Mesenchymal stem cell (in vitro differentiated cells and primary cell): ENCODE results near the gene C10orf105.

Source experiments
- DNase-seq: peaks from one replicate; pipeline ENCODE4 v3.0.0-alpha.2; 2013
- H2AFZ ChIP-seq: one replicate; pipeline ENCODE4 v1.6.1; 2013; ENCODE audit warnings: low read depth, mild to moderate bottlenecking, control low read depth, inconsistent platforms, low read length, moderate library complexity
- H2AK5ac ChIP-seq: 2 replicates; pipeline ENCODE4 v1.6.1; 2013; ENCODE audit warnings: low read length, moderate library complexity, mild to moderate bottlenecking, inconsistent platforms; ENCODE audit not compliant: severe bottlenecking
- H2BK120ac ChIP-seq: one replicate; pipeline ENCODE4 v1.6.1; 2013; ENCODE audit warnings: low read depth, mild to moderate bottlenecking, inconsistent platforms, low read length, moderate library complexity
- H2BK12ac ChIP-seq, 2 experiments: one replicate each; pipeline ENCODE4 v1.6.1; 2013; ENCODE audit warnings: inconsistent platforms in 2 of 2, low read length in 2 of 2, mild to moderate bottlenecking in 2 of 2, moderate library complexity in 2 of 2, control low read depth in 1 of 2
- H2BK15ac ChIP-seq: one replicate; pipeline ENCODE4 v1.6.1; 2013; ENCODE audit warnings: mild to moderate bottlenecking, low read depth, inconsistent platforms; ENCODE audit not compliant: poor library complexity, severe bottlenecking
- H2BK5ac ChIP-seq: 2 replicates; pipeline ENCODE4 v1.6.1; 2013; ENCODE audit warnings: low read depth, mild to moderate bottlenecking, low read length, control low read depth, inconsistent platforms; ENCODE audit not compliant: poor library complexity, severe bottlenecking
- H3K14ac ChIP-seq, 2 experiments: one replicate each; pipeline ENCODE4 v1.6.1; 2013; ENCODE audit warnings: inconsistent platforms in 2 of 2, low read length in 2 of 2, control low read depth in 1 of 2, mild to moderate bottlenecking in 1 of 2, moderate library complexity in 1 of 2
- H3K18ac ChIP-seq, 2 experiments: one replicate each; pipeline ENCODE4 v1.6.1; 2013; ENCODE audit warnings: inconsistent platforms in 2 of 2, low read length in 2 of 2, control low read depth in 1 of 2, low read depth in 1 of 2, mild to moderate bottlenecking in 1 of 2
- H3K23ac ChIP-seq, 2 experiments: one replicate each; pipeline ENCODE4 v1.6.1; 2013; ENCODE audit warnings: inconsistent platforms in 2 of 2, low read length in 2 of 2, mild to moderate bottlenecking in 2 of 2, moderate library complexity in 2 of 2, control low read depth in 1 of 2
- H3K27ac ChIP-seq: 2 replicates; pipeline ENCODE4 v1.5.1; 2013; ENCODE audit warnings: mild to moderate bottlenecking, moderate library complexity, low read length, control low read depth, inconsistent platforms; ENCODE audit not compliant: poor library complexity, severe bottlenecking
- H3K27me3 ChIP-seq, 2 experiments: 2 replicates each; pipeline versions ENCODE4 v1.6.1 to v1.7.0; 2013; ENCODE audit warnings: low read length in 2 of 2, mild to moderate bottlenecking in 2 of 2, moderate library complexity in 2 of 2, control low read depth in 1 of 2, inconsistent platforms in 1 of 2; ENCODE audit not compliant: control insufficient read depth in 1 of 2, insufficient read depth in 1 of 2
- H3K36me3 ChIP-seq, 2 experiments: 2 replicates each; pipeline versions ENCODE4 v1.6.1 to v1.7.0; 2013; ENCODE audit warnings: low read length in 2 of 2, control low read depth in 1 of 2, inconsistent platforms in 1 of 2, low read depth in 1 of 2, mild to moderate bottlenecking in 1 of 2; ENCODE audit not compliant: insufficient read depth in 2 of 2, control insufficient read depth in 1 of 2
- H3K4ac ChIP-seq, 2 experiments: one replicate each; pipeline ENCODE4 v1.6.1; 2013; ENCODE audit warnings: inconsistent platforms in 2 of 2, low read length in 2 of 2, mild to moderate bottlenecking in 2 of 2, moderate library complexity in 2 of 2, control low read depth in 1 of 2, low read depth in 1 of 2
- H3K4me1 ChIP-seq: 2 replicates; pipeline ENCODE4 v1.6.1; 2013; ENCODE audit warnings: low read depth, low read length, control low read depth; ENCODE audit not compliant: control insufficient read depth, insufficient read depth
- H3K4me2 ChIP-seq: 2 replicates; pipeline ENCODE4 v1.6.1; 2013; ENCODE audit warnings: low read length, mild to moderate bottlenecking, inconsistent platforms; ENCODE audit not compliant: poor library complexity, severe bottlenecking
- H3K4me3 ChIP-seq, 2 experiments: 2 replicates each; pipeline versions ENCODE4 v1.5.1 to v1.7.0; 2013; ENCODE audit warnings: low read length in 2 of 2, mild to moderate bottlenecking in 2 of 2, control low read depth in 1 of 2, low read depth in 1 of 2; ENCODE audit not compliant: insufficient read depth in 1 of 2
- H3K79me1 ChIP-seq: replicated peaks from 2 replicates; pipeline ENCODE4 v1.6.1; 2013; ENCODE audit warnings: mild to moderate bottlenecking, control low read depth, low read length, inconsistent platforms; ENCODE audit not compliant: poor library complexity, severe bottlenecking
- H3K9ac ChIP-seq: 2 replicates; pipeline ENCODE4 v1.7.0; 2013; ENCODE audit warnings: mild to moderate bottlenecking, low read length, moderate library complexity
- H3K9me3 ChIP-seq: 2 replicates; pipeline ENCODE4 v1.7.0; 2013; ENCODE audit warnings: mild to moderate bottlenecking, low read length; ENCODE audit not compliant: control insufficient read depth
- H4K8ac ChIP-seq: one replicate; pipeline ENCODE4 v1.6.1; 2013; ENCODE audit warnings: inconsistent platforms, mild to moderate bottlenecking, low read length, moderate library complexity
- H4K91ac ChIP-seq: one replicate; pipeline ENCODE4 v1.6.1; 2013; ENCODE audit warnings: mild to moderate bottlenecking, low read length, inconsistent platforms
- WGBS: methylation state at CpG from one replicate; pipeline ENCODE4 v1.1.7; 2013; ENCODE audit warnings: mixed read lengths; 5-methylcytosine and 5-hydroxymethylcytosine counted together

The C10orf105 gene

DNA sequence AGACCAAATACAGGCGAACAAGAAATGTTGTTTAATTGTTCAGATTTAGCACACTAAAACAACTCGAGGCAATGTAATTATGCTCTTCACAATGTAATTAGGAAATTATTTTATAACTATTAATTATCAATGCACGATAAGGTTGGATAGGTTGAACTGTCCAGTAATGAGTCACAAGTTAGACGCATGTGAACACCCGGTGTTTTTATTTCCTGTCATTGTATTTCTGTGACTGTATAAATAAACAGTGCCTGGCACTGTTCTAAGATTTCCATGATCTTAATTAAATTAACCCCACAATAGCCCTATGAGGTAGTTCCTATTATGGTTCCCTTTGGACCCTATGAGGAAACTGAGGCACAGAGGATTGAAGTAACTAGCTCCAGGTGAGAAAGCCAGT, 26.2 kb downstream of the C10orf105 start:
- H3K23ac ChIP-seq: no peak overlapping the region
- no peak for DNase-seq
- H3K9me3 ChIP-seq: no peaks in the 10 kb centered on the region
- peaks cover 16% of the 10 kb centered on the region for H3K4me1 ChIP-seq
- H4K8ac ChIP-seq: no peak overlapping the region
- H2BK120ac ChIP-seq: no peak overlapping the region
- no peak overlapping the region for H2BK5ac ChIP-seq
- no peak overlapping the region for H4K91ac ChIP-seq
- H3K27ac ChIP-seq: no peak overlapping the region
- no peak overlapping the region for H2AFZ ChIP-seq
- peaks cover 10 to 23% of the 10 kb centered on the region in 2 experiments for H3K27me3 ChIP-seq
- no peak overlapping the region for H3K4me2 ChIP-seq
- H3K14ac ChIP-seq: no peak overlapping the region
- H2BK15ac ChIP-seq: no peak overlapping the region
- H3K9ac ChIP-seq: no peak overlapping the region
- H3K4me3 ChIP-seq: no peak overlapping the region
- H3K36me3 ChIP-seq: no peaks in the 10 kb centered on the region
- H2BK12ac ChIP-seq: no peak overlapping the region
- no peak overlapping the region for H3K4ac ChIP-seq
- no CpG with 5 or more reads among the region's 5 CpGs for WGBS
- H3K79me1 ChIP-seq: no peaks in the 10 kb centered on the region
- no peak overlapping the region for H2AK5ac ChIP-seq
- no peak overlapping the region for H3K18ac ChIP-seq

DNA sequence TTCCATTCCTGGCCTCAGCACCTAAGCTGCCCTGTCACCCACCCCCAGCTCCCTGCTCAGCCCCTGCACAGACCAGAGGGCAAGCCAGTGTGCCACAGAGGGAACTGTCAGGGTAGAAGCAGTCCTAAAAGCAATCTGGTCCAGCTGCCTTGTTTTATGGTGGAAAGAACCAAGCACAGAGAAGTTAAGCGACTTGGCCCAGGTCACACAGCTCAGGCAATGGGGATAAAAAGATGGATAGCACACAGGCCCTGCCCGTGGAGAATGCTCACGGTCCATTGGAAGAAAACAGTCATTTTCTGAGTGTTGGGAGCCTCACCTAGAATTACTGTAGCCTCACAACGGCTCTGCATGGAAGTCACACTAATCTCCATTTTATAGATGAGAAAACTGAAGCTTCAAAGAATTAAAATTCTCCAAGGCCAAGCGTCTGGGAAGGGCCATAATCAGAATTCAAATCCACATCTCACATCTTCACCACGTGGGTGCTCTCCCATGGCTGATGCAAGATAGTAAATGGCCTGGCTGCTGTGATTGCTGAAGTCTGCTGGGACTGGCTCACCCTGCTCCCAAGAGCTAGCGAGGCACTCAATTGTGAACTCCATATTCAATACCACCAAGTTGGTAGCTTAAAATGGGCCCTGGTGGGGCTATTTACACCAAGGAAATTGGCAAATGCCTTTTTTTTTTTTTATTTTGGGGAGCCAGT, 26.8 kb downstream of the C10orf105 start:
- Histone ChIP-seq H3K27ac (no peak overlapping the region), H3K27me3 (peaks cover 7 to 23% of the 10 kb centered on the region in 2 experiments), H3K36me3 (no peaks in the 10 kb centered on the region), H2AFZ (no peak overlapping the region), H2BK15ac (no peak overlapping the region), H3K23ac (peak overlapping the region in 1 of 2 experiments; percentile 25), H2BK120ac (no peak overlapping the region), H3K9ac (no peak overlapping the region), H4K8ac (no peak overlapping the region), H3K4me2 (no peak overlapping the region), H3K4me1 (peaks cover 16% of the 10 kb centered on the region), H3K9me3 (no peaks in the 10 kb centered on the region), H4K91ac (no peak overlapping the region), H3K18ac (no peak overlapping the region), H3K14ac (no peak overlapping the region), H3K79me1 (no peaks in the 10 kb centered on the region), H2BK5ac (no peak overlapping the region), H3K4ac (no peak overlapping the region), H2AK5ac (no peak overlapping the region), H2BK12ac (no peak overlapping the region), H3K4me3 (no peak overlapping the region)
- 69% methylated on average over 7 of the region's 7 CpGs for WGBS
- no peak for DNase-seq

DNA sequence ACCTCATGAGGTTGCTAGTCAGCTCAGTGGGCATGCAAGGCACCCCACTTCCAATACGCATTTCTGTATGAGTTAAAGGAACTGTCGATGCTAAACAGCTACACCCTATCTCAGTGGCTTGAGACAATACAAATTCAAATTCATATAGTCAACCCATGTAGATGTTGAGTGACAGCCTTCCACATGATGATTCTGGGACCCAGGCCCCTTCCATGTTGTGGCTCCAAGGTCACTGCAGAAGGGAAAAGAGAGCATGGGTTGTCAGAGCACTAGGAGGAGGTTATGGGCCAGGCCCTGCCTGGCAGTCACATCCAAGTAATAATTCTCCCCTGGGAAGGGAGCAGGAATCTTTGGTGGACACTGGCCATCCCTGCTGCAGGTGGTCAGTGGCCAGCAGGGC, 28.2 kb downstream of the C10orf105 start:
- no peak for DNase-seq
- Histone ChIP-seq H4K8ac (no peak overlapping the region), H3K27me3 (peaks cover 15 to 28% of the 10 kb centered on the region in 2 experiments), H3K14ac (no peak overlapping the region), H3K9me3 (no peaks in the 10 kb centered on the region), H3K4me2 (no peak overlapping the region), H2BK15ac (no peak overlapping the region), H3K23ac (no peak overlapping the region), H2BK5ac (no peak overlapping the region), H2BK12ac (no peak overlapping the region), H4K91ac (no peak overlapping the region), H2AK5ac (no peak overlapping the region), H3K36me3 (no peaks in the 10 kb centered on the region), H2AFZ (no peak overlapping the region), H3K9ac (no peak overlapping the region), H3K18ac (no peak overlapping the region), H3K4ac (no peak overlapping the region), H3K79me1 (no peaks in the 10 kb centered on the region), H3K4me3 (no peak overlapping the region), H3K4me1 (peaks cover 15% of the 10 kb centered on the region), H2BK120ac (no peak overlapping the region), H3K27ac (no peak overlapping the region)
- 100% methylated on average over 2 of the region's 2 CpGs for WGBS

- Histone ChIP-seq H2BK12ac (no peak overlapping the region), H3K9me3 (no peaks in the 10 kb centered on the region), H4K91ac (no peak overlapping the region), H3K79me1 (no peaks in the 10 kb centered on the region), H3K36me3 (no peaks in the 10 kb centered on the region), H3K9ac (no peak overlapping the region), H2BK5ac (no peak overlapping the region), H3K23ac (no peak overlapping the region), H3K4me1 (peaks cover 6% of the 10 kb centered on the region), H4K8ac (no peak overlapping the region), H3K14ac (no peak overlapping the region), H2AFZ (no peak overlapping the region), H3K4me2 (no peak overlapping the region), H3K4ac (no peak overlapping the region), H3K27ac (no peak overlapping the region), H2AK5ac (no peak overlapping the region), H2BK120ac (no peak overlapping the region), H3K18ac (no peak overlapping the region), H3K4me3 (no peak overlapping the region), H2BK15ac (no peak overlapping the region), H3K27me3 (peaks cover 20 to 33% of the 10 kb centered on the region in 2 experiments)
- WGBS: 85% methylated on average over 13 of the region's 13 CpGs
- DNase-seq: no peak
Measured at GRCh38 chr10:71690094-71690720, 29.4 kb downstream of the C10orf105 start.
